HUES48 (cell line): ENCODE measurements around the gene LRP1B.

ENCODE experiments used
- H3K27ac ChIP-seq: one replicate; pipeline ENCODE4 v1.7.0; 2013; ENCODE audit warnings: low read depth, low read length, inconsistent platforms
- H3K27me3 ChIP-seq: 2 replicates; pipeline ENCODE4 v1.6.1; 2013; ENCODE audit warnings: mild to moderate bottlenecking, low read length; ENCODE audit not compliant: control insufficient read depth, insufficient read depth
- H3K36me3 ChIP-seq: 2 replicates; pipeline ENCODE4 v1.6.1; 2013; ENCODE audit warnings: low read length; ENCODE audit not compliant: control insufficient read depth, insufficient read depth
- H3K4me1 ChIP-seq: 2 replicates; pipeline ENCODE4 v1.6.1; 2013; ENCODE audit warnings: mild to moderate bottlenecking, low read length; ENCODE audit not compliant: control insufficient read depth, insufficient read depth
- H3K4me3 ChIP-seq: 2 replicates; pipeline ENCODE4 v1.5.1; 2013; ENCODE audit warnings: mild to moderate bottlenecking, low read depth, low read length
- H3K9ac ChIP-seq: 2 replicates; pipeline ENCODE4 v1.6.1; 2013; ENCODE audit warnings: mild to moderate bottlenecking, low read depth, low read length, moderate library complexity
- H3K9me3 ChIP-seq: 2 replicates; pipeline ENCODE4 v1.6.1; 2013; ENCODE audit warnings: low read length; ENCODE audit not compliant: control insufficient read depth, insufficient read depth

LRP1B gene

DNA sequence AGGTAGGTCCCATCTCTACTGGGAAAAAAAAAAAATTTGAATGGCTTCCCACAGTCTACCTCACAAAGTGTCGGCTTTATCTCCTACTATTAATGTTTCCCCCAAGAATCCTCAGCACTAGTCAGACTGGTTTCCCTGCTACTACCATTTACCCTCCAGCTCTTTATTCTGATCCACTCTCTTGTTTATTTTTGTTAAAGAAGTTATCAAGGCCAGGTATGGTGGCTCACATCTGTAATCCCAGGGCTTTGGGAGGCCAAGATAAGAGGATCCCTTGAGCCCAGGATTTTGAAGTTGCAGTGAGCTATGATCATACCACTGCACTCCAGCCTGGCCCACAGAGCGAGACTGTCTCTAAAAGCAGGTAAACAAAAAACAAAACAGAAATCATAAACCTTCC, 1275.3 kb downstream of the LRP1B start:
- Histone ChIP-seq H3K27ac (no peak overlapping the region), H3K4me3 (no peak overlapping the region), H3K9ac (no peak overlapping the region), H3K36me3 (no peaks in the 10 kb centered on the region), H3K27me3 (no peaks in the 10 kb centered on the region), H3K9me3 (no peaks in the 10 kb centered on the region; the same call in 1 of the 2 replicates), H3K4me1 (peaks cover 5% of the 10 kb centered on the region; the same call in 1 of the 2 replicates)

- Histone ChIP-seq H3K27me3 (no peaks in the 10 kb centered on the region), H3K27ac (no peak overlapping the region), H3K36me3 (no peaks in the 10 kb centered on the region), H3K4me1 (no peaks in the 10 kb centered on the region), H3K9me3 (no peaks in the 10 kb centered on the region), H3K9ac (no peak overlapping the region), H3K4me3 (no peak overlapping the region)
Observed at GRCh38 chr2:140851258-140851981, 1279.4 kb downstream of the LRP1B start.

- Histone ChIP-seq H3K9ac (no peak overlapping the region), H3K4me3 (no peak overlapping the region), H3K36me3 (no peaks in the 10 kb centered on the region), H3K27me3 (no peaks in the 10 kb centered on the region), H3K9me3 (no peaks in the 10 kb centered on the region), H3K27ac (no peak overlapping the region), H3K4me1 (peaks cover 4% of the 10 kb centered on the region; the same call in 1 of the 2 replicates)
Observed at GRCh38 chr2:140843186-140843585, 1287.6 kb downstream of the LRP1B start.

GRCh38 chr2:140842110-140842509, 1288.7 kb downstream of the LRP1B start:
- no peak overlapping the region for H3K9ac ChIP-seq
- peaks cover 4% of the 10 kb centered on the region; the same call in 1 of the 2 replicates for H3K4me1 ChIP-seq
- H3K4me3 ChIP-seq: no peak overlapping the region
- no peaks in the 10 kb centered on the region for H3K9me3 ChIP-seq
- no peak overlapping the region for H3K27ac ChIP-seq
- H3K36me3 ChIP-seq: no peaks in the 10 kb centered on the region
- no peaks in the 10 kb centered on the region for H3K27me3 ChIP-seq

DNA sequence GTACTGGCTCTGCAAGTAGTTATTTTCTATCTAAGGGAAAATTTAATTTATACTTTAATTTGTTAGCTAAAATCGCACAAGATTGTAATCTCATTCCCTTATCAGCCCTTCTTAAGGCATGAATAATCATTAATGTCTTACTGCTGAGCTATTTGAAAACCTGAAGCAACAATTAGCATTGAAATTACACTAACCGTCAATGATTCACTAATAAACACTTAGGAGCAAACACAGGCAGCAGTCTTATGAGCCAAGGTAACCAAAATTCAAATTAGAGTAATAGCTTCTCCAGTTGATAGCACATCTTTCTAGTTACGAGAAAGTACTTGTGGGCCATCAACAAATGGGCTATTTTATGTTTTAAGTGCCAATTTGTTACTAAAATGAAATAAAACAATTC, 1289.7 kb downstream of the LRP1B start:
- Histone ChIP-seq H3K4me3 (no peak overlapping the region), H3K4me1 (peaks cover 4% of the 10 kb centered on the region; the same call in 1 of the 2 replicates), H3K9me3 (no peaks in the 10 kb centered on the region), H3K27me3 (no peaks in the 10 kb centered on the region), H3K36me3 (no peaks in the 10 kb centered on the region), H3K9ac (no peak overlapping the region), H3K27ac (no peak overlapping the region)

GRCh38 chr2:140836826-140837225, 1294.0 kb downstream of the LRP1B start:
- no peaks in the 10 kb centered on the region for H3K4me1 ChIP-seq
- H3K27ac ChIP-seq: no peak overlapping the region
- no peaks in the 10 kb centered on the region for H3K9me3 ChIP-seq
- H3K4me3 ChIP-seq: no peak overlapping the region
- H3K9ac ChIP-seq: no peak overlapping the region
- no peaks in the 10 kb centered on the region for H3K27me3 ChIP-seq
- H3K36me3 ChIP-seq: no peaks in the 10 kb centered on the region

DNA sequence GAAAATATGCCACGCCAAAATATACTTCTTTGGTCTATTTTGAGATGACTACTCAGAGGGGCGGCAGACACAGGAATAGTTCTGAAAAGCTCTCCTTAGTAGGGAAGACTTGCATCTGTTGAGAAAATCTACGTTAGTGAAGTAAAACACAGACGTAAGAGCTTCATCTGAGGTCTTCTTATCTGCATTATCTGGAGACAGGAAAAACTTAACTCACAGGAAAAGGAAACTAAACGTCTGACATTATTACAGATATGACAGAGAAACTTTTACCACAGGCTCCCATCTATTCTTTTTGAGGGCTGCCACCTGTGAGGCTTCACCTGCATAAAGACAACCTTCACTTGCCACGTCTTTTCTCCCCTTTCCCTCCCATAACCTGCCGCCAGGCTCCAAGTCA, 1295.7 kb downstream of the LRP1B start:
- no peaks in the 10 kb centered on the region for H3K9me3 ChIP-seq
- H3K27ac ChIP-seq: no peak overlapping the region
- H3K36me3 ChIP-seq: no peaks in the 10 kb centered on the region
- H3K4me3 ChIP-seq: no peak overlapping the region
- no peaks in the 10 kb centered on the region for H3K4me1 ChIP-seq
- no peak overlapping the region for H3K9ac ChIP-seq
- no peaks in the 10 kb centered on the region for H3K27me3 ChIP-seq

DNA sequence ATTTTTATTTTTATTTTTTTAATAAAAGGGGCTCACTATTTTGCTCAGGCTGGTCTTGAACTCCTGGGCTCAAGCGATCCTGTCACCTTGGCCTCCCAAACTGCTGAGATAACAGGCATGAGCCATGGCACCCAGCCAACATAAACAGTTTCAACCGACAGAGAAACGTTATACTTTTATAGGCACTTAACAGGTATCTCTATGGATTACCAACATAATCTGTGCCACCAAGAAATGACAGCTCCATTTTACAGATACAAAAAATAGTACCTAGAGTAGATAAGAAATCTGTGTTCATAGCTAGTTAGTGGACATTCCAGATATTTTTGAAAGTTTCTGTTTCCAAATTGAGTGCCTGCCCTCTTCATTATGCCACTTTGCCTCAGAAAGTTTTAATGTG, 1316.7 kb downstream of the LRP1B start:
- Histone ChIP-seq H3K4me1 (no peaks in the 10 kb centered on the region), H3K4me3 (no peak overlapping the region)

DNA sequence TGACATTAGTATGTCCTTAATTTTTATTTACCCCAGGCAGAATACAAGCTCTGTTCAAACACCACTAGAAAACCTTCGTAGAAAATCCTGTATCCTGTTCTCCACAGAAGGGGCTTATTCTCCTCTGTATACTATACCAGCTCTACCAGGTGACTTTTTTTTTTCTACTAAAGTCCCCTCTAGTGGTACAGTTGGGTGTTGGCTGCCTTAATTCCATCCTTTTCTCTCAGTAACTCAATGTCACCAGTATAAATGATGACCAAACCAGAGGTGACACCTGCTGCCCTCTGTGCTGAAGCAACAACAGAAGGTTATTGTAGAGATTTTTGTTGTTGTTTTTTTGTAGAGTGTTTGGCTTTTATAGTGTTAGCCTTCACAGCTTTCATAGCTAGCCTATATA, 1322.0 kb downstream of the LRP1B start:
- no peak overlapping the region for H3K27ac ChIP-seq
- no peaks in the 10 kb centered on the region for H3K36me3 ChIP-seq
- no peaks in the 10 kb centered on the region for H3K27me3 ChIP-seq
- H3K9me3 ChIP-seq: no peaks in the 10 kb centered on the region
- H3K9ac ChIP-seq: no peak overlapping the region
- no peak overlapping the region for H3K4me3 ChIP-seq
- H3K4me1 ChIP-seq: no peaks in the 10 kb centered on the region

More for the DNA sequence above, 1316.7 kb downstream of the LRP1B start:
- no peak overlapping the region for H3K9ac ChIP-seq
- no peaks in the 10 kb centered on the region for H3K27me3 ChIP-seq
- no peaks in the 10 kb centered on the region for H3K36me3 ChIP-seq
- no peak overlapping the region for H3K27ac ChIP-seq
- H3K9me3 ChIP-seq: no peaks in the 10 kb centered on the region

DNA sequence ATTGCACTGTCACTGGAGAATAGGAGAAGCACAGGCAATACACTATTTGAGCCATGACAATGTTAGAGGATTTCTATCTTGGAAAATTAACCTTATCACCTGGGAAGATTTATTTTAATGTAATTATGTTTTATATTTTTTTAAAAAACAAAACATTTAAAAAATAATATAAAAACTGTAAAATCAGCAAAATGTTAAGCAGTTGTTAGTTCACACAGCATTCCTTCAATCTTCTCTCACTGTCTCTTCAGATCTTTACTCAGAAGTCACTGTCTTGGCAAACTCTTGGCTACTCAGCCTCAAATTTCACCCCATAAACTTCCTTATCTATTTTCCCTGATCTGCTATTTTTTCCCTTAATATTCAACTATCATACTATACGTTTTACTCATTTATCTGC, 1322.6 kb downstream of the LRP1B start:
- H3K9ac ChIP-seq: no peak overlapping the region
- H3K27me3 ChIP-seq: no peaks in the 10 kb centered on the region
- H3K36me3 ChIP-seq: no peaks in the 10 kb centered on the region
- no peak overlapping the region for H3K4me3 ChIP-seq
- H3K4me1 ChIP-seq: no peaks in the 10 kb centered on the region
- H3K9me3 ChIP-seq: no peaks in the 10 kb centered on the region
- H3K27ac ChIP-seq: no peak overlapping the region

GRCh38 chr2:140804700-140805260, 1326.0 kb downstream of the LRP1B start:
- Histone ChIP-seq H3K36me3 (no peaks in the 10 kb centered on the region), H3K9me3 (no peaks in the 10 kb centered on the region), H3K27me3 (no peaks in the 10 kb centered on the region), H3K4me1 (no peaks in the 10 kb centered on the region), H3K4me3 (no peak overlapping the region), H3K9ac (no peak overlapping the region), H3K27ac (no peak overlapping the region)
